Ascending aorta (tissue), 2 donors: ENCODE results near the gene SART3. TPM values are rescaled to one million over a fixed set of nuclear protein-coding genes. Genes with fewer than 3 reads are reported as not detected.
A peak's percentile ranks its signal among the peaks of the same experiment; 100 is the strongest.

Experiments used
- DNase-seq, 2 donors: peaks; one replicate each; pipeline ENCODE4 v3.0.0-alpha.2; 2019; ENCODE audit warnings: low spot score in 2 of 2
- H3K27ac ChIP-seq, 2 donors: fragments of 200-600 bp; sonication (generic); one replicate each; pipeline ENCODE4 v1.5.1; 2016 to 2017; ENCODE audit warnings: mild to moderate bottlenecking in 1 of 2
- H3K27me3 ChIP-seq: fragments of 200-600 bp; sonication (generic); one replicate; pipeline ENCODE4 v1.5.1; 2017
- H3K36me3 ChIP-seq, 2 donors: fragments of 200-600 bp; sonication (generic); one replicate each; pipeline ENCODE4 v1.5.1; 2016
- H3K4me1 ChIP-seq, 2 donors: fragments of 200-600 bp; sonication (generic); one replicate each; pipeline ENCODE4 v1.5.1; 2016 to 2017; ENCODE audit warnings: mild to moderate bottlenecking in 1 of 2
- H3K4me3 ChIP-seq, 2 donors: fragments of 200-600 bp; sonication (generic); one replicate each; pipeline ENCODE4 v1.5.1; 2016 to 2017; ENCODE audit warnings: mild to moderate bottlenecking in 1 of 2
- H3K9me3 ChIP-seq, 2 donors: fragments of 200-600 bp; sonication (generic); one replicate each; pipeline ENCODE4 v1.5.1; 2016
- CTCF ChIP-seq, 3 experiments: fragments of 200-600 bp in 2 of 3; fragments of 450-650 bp in 1 of 3; sonication (generic) in 2 of 3; IDR thresholded peaks; one replicate each; pipeline ENCODE4 v1.5.1; 2016 to 2019; ENCODE audit warnings: antibody characterized with exemption in 3 of 3, mild to moderate bottlenecking in 1 of 3, moderate library complexity in 1 of 3
- intact Hi-C: fragments of 100-400 bp; cut with DNase I; formaldehyde crosslinking; loops from one replicate; pipeline ENCODE4 v1.15.1; 2023
- total RNA-seq: library from RNA; depleted of rRNA; stranded (reverse); fragments of >200 nt; gene quantifications from one replicate; pipeline ENCODE4 v1.1.0, GENCODE V29; 2016

The SART3 gene
- total RNA-seq, 1 donor from 2014 or later: 22.9 TPM

GRCh38 chr12:108518101-108518715, 42.8 kb downstream of the SART3 start:
- Histone ChIP-seq H3K27me3 (no peaks in the 10 kb centered on the region), H3K27ac (no peak overlapping the region), H3K4me1 (peaks cover 6 to 10% of the 10 kb centered on the region in 2 donors), H3K36me3 (peaks cover 37 to 52% of the 10 kb centered on the region in 2 donors), H3K9me3 (no peaks in the 10 kb centered on the region), H3K4me3 (no peak overlapping the region)
- intact Hi-C loops: loop anchor here (5.0 to 10.0 kb wide), 5 partner anchors 173 to 1057 kb away; partner anchors contain the start of genes MMAB, MVK, PWP1 and SSH1
- DNase-seq: peak in 1 of 2 donors; percentile 55
- no peak for TF ChIP-seq CTCF (IDR thresholded peaks at IDR 0.05)

GRCh38 chr12:108517288-108518100, 43.5 kb downstream of the SART3 start:
- no peak for TF ChIP-seq CTCF (IDR thresholded peaks at IDR 0.05)
- Histone ChIP-seq H3K36me3 (peaks cover 30 to 45% of the 10 kb centered on the region in 2 donors), H3K27ac (no peak overlapping the region), H3K4me1 (peaks cover 6 to 10% of the 10 kb centered on the region in 2 donors), H3K4me3 (no peak overlapping the region), H3K27me3 (no peaks in the 10 kb centered on the region), H3K9me3 (no peaks in the 10 kb centered on the region)
- peak in 1 of 2 donors; percentile 61 for DNase-seq
- intact Hi-C loops: loop anchor here (5.0 to 10.0 kb wide), 5 partner anchors 173 to 1057 kb away; partner anchors contain the start of genes MMAB, MVK, PWP1 and SSH1

GRCh38 chr12:108516511-108517275, 44.3 kb downstream of the SART3 start:
- Histone ChIP-seq H3K27ac (peak overlapping the region in 1 of 2 donors; percentile 76), H3K9me3 (no peaks in the 10 kb centered on the region), H3K4me1 (peaks cover 6 to 10% of the 10 kb centered on the region in 2 donors), H3K4me3 (no peak overlapping the region), H3K36me3 (peaks cover 27 to 37% of the 10 kb centered on the region in 2 donors), H3K27me3 (no peaks in the 10 kb centered on the region)
- peak in 1 of 2 donors; percentile 60 for DNase-seq
- TF ChIP-seq CTCF (IDR thresholded peaks at IDR 0.05): no peak
- intact Hi-C loops: loop anchor here (5.0 to 10.0 kb wide), 5 partner anchors 172 to 1058 kb away; partner anchors contain the start of genes MMAB, MVK, PWP1 and SSH1

- H3K27ac ChIP-seq: peak overlapping the region; percentile 71 to 76
- DNase-seq: peak in 1 of 2 donors; percentile 64
- H3K4me1 ChIP-seq: peaks cover 6 to 10% of the 10 kb centered on the region in 2 donors
- no peaks in the 10 kb centered on the region for H3K27me3 ChIP-seq
- H3K9me3 ChIP-seq: no peaks in the 10 kb centered on the region
- H3K4me3 ChIP-seq: peak overlapping the region; percentile 80 to 97
- peaks cover 23 to 29% of the 10 kb centered on the region in 2 donors for H3K36me3 ChIP-seq
- TF ChIP-seq CTCF (IDR thresholded peaks at IDR 0.05): no peak
- intact Hi-C loops: loop anchor here (1.0 to 10.0 kb wide), 8 partner anchors 46 to 1059 kb away; partner anchors contain the start of genes ALKBH2, ISCU, MMAB and MVK
These were observed 45.1 kb downstream of the SART3 start for GRCh38 chr12:108515916-108516315.
